Measurements from ENCODE around the gene ABHD8. TPM values are rescaled to one million over a fixed set of nuclear protein-coding genes. Genes with fewer than 3 reads are reported as not detected.

The ABHD8 gene
- total and polyA plus RNA-seq, 2 experiments from 2014 or later = 5.5 to 16.5 TPM

DNA sequence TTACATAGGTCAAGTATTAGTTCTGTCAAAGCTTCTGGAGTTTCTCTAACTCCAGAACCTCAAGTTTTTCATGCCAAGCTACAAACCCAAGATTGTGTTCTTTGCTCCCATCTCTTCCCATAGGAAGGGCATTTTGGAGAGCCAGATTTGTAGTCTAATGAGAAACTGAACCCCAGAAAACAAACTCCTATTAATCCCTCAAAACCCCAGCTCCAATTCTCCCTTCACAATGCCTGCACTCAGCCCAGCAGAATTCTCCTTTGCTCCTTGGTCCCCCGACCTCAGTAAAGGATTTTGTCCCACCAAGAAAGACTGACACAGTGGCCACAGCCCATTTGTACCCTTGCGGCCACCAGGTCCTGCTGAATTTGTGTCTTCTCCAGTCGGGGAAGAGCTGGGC, 47.1 kb downstream of the ABHD8 start (continued):
- TF ChIP-seq ZNF462 (CRISPR knock-in tag; IDR thresholded peaks at IDR 0.05) = no peak

- Histone ChIP-seq H4K20me1 (replicated peaks; ENCODE audit: insufficient read depth) (no peaks in the 10 kb centered on the region), H3K27ac (ENCODE audit: low read depth) (no peak overlapping the region), H3K27me3 (ENCODE audit: insufficient read depth) (no peaks in the 10 kb centered on the region), H2AFZ (no peak overlapping the region), H3K4me1 (ENCODE audit: insufficient read depth) (no peaks in the 10 kb centered on the region), H3K4me3 (no peak overlapping the region), H3F3A (replicated peaks; ENCODE audit: low read depth) (no peaks in the 10 kb centered on the region; the same call in 1 of the 2 replicates), H3K9me2 (ENCODE audit: insufficient read depth) (no peaks in the 10 kb centered on the region), H3K36me3 (ENCODE audit: insufficient read depth) (peaks cover 2% of the 10 kb centered on the region; the same call in 1 of the 2 replicates), H3K4me2 (no peak overlapping the region), H3K79me2 (replicated peaks; ENCODE audit: insufficient read depth) (no peaks in the 10 kb centered on the region)
- peak; percentile 68 for ATAC-seq
- Mint-ChIP-seq H3K4me1 (no peaks in the 10 kb centered on the region), H3K4me3 (no peak overlapping the region), H3K36me3 (ENCODE audit: low read depth) (peaks cover 36% of the 10 kb centered on the region), H3K27ac (no peak overlapping the region), H3K9me3 (peaks cover 14% of the 10 kb centered on the region; the same call in 2 of the 3 replicates), H3K27me3 (ENCODE audit: insufficient read depth, low read depth, poor library complexity) (peaks cover 11% of the 10 kb centered on the region)
- peak; percentile 39 for DNase-seq (ENCODE audit: low spot score)
- TF ChIP-seq, protein P1, sequence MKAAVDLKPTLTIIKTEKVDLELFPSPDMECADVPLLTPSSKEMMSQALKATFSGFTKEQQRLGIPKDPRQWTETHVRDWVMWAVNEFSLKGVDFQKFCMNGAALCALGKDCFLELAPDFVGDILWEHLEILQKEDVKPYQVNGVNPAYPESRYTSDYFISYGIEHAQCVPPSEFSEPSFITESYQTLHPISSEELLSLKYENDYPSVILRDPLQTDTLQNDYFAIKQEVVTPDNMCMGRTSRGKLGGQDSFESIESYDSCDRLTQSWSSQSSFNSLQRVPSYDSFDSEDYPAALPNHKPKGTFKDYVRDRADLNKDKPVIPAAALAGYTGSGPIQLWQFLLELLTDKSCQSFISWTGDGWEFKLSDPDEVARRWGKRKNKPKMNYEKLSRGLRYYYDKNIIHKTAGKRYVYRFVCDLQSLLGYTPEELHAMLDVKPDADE (IDR thresholded peaks at IDR 0.05) = no peak
- TF ChIP-seq, protein P2, sequence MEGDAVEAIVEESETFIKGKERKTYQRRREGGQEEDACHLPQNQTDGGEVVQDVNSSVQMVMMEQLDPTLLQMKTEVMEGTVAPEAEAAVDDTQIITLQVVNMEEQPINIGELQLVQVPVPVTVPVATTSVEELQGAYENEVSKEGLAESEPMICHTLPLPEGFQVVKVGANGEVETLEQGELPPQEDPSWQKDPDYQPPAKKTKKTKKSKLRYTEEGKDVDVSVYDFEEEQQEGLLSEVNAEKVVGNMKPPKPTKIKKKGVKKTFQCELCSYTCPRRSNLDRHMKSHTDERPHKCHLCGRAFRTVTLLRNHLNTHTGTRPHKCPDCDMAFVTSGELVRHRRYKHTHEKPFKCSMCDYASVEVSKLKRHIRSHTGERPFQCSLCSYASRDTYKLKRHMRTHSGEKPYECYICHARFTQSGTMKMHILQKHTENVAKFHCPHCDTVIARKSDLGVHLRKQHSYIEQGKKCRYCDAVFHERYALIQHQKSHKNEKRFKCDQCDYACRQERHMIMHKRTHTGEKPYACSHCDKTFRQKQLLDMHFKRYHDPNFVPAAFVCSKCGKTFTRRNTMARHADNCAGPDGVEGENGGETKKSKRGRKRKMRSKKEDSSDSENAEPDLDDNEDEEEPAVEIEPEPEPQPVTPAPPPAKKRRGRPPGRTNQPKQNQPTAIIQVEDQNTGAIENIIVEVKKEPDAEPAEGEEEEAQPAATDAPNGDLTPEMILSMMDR (conservative IDR thresholded peaks at IDR 0.05; ENCODE audit: low read depth in 2 of 2) = no peak
- no peak for TF ChIP-seq POLR2AphosphoS5 (IDR thresholded peaks at IDR 0.05; ENCODE audit: low read depth)
- TF ChIP-seq NANOG (IDR thresholded peaks at IDR 0.05; ENCODE audit: borderline replicate concordance) = no peak
- TF ChIP-seq EZH2 (IDR thresholded peaks at IDR 0.05; ENCODE audit: low read depth, unreplicated experiment) = no peak
- TF ChIP-seq ZNF114 (CRISPR knock-in tag; IDR thresholded peaks at IDR 0.05) = no peak
- TF ChIP-seq, protein P3, sequence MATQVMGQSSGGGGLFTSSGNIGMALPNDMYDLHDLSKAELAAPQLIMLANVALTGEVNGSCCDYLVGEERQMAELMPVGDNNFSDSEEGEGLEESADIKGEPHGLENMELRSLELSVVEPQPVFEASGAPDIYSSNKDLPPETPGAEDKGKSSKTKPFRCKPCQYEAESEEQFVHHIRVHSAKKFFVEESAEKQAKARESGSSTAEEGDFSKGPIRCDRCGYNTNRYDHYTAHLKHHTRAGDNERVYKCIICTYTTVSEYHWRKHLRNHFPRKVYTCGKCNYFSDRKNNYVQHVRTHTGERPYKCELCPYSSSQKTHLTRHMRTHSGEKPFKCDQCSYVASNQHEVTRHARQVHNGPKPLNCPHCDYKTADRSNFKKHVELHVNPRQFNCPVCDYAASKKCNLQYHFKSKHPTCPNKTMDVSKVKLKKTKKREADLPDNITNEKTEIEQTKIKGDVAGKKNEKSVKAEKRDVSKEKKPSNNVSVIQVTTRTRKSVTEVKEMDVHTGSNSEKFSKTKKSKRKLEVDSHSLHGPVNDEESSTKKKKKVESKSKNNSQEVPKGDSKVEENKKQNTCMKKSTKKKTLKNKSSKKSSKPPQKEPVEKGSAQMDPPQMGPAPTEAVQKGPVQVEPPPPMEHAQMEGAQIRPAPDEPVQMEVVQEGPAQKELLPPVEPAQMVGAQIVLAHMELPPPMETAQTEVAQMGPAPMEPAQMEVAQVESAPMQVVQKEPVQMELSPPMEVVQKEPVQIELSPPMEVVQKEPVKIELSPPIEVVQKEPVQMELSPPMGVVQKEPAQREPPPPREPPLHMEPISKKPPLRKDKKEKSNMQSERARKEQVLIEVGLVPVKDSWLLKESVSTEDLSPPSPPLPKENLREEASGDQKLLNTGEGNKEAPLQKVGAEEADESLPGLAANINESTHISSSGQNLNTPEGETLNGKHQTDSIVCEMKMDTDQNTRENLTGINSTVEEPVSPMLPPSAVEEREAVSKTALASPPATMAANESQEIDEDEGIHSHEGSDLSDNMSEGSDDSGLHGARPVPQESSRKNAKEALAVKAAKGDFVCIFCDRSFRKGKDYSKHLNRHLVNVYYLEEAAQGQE (IDR thresholded peaks at IDR 0.05; ENCODE audit: unreplicated experiment) = no peak
- TF ChIP-seq EZH2phosphoT487 (IDR thresholded peaks at IDR 0.05; ENCODE audit: unreplicated experiment) = no peak
These were observed 48.0 kb downstream of the ABHD8 start for GRCh38 chr19:17255150-17255621.
